ENCODE measurements around the gene ZBED5. TPM values are rescaled to one million over a fixed set of nuclear protein-coding genes. Genes with fewer than 3 reads are reported as not detected.

ZBED5 gene
- polyA plus RNA-seq, 1 donor (not counting 4 experiments of a cell fraction or from before 2014, with no cell fraction given): 75.1 TPM

DNA sequence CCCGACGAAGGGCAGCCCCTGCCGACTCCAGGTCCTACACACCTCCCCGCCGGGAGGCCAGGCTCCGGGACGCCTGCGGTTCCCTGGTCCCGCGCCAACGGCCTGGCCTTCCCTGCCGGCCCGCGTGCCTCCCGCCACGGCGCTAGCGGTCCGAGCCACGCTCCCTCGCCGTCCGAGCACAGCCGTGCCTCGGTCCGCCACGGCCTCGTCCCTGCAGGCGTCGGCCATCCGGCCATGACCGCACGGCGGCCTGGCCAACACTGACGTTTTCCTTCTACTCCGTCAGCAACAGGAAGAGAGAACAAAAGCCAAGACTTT lies 49.7 kb downstream of the ZBED5 start:
- H3K27ac ChIP-seq (ENCODE audit: control insufficient read depth, insufficient read depth, low read length): peak overlapping the region; percentile 95
- no peak overlapping the region for H3K4me2 ChIP-seq (ENCODE audit: control insufficient read depth, extremely low read depth, insufficient read depth, low read depth, low read length)
- H2AFZ ChIP-seq (ENCODE audit: control insufficient read depth, low read length): peak overlapping the region; percentile 66
- no peak for TF ChIP-seq EZH2 (IDR thresholded peaks at IDR 0.05; ENCODE audit: low read length)
- TF ChIP-seq, protein P1, sequence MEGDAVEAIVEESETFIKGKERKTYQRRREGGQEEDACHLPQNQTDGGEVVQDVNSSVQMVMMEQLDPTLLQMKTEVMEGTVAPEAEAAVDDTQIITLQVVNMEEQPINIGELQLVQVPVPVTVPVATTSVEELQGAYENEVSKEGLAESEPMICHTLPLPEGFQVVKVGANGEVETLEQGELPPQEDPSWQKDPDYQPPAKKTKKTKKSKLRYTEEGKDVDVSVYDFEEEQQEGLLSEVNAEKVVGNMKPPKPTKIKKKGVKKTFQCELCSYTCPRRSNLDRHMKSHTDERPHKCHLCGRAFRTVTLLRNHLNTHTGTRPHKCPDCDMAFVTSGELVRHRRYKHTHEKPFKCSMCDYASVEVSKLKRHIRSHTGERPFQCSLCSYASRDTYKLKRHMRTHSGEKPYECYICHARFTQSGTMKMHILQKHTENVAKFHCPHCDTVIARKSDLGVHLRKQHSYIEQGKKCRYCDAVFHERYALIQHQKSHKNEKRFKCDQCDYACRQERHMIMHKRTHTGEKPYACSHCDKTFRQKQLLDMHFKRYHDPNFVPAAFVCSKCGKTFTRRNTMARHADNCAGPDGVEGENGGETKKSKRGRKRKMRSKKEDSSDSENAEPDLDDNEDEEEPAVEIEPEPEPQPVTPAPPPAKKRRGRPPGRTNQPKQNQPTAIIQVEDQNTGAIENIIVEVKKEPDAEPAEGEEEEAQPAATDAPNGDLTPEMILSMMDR (optimal IDR thresholded peaks at IDR 0.05 in 1 of 3, IDR thresholded peaks at IDR 0.05 in 1 of 3, conservative IDR thresholded peaks at IDR 0.05 in 1 of 3; ENCODE audit: extremely low read depth in 1 of 3, insufficient read depth in 2 of 3, low read length in 3 of 3): no peak
- no peaks in the 10 kb centered on the region for H3K27me3 ChIP-seq (ENCODE audit: control insufficient read depth, extremely low read depth, insufficient read depth, low read length)
- H3K9me1 ChIP-seq (ENCODE audit: control insufficient read depth, extremely low read depth, insufficient read depth, low read length): peaks cover 2% of the 10 kb centered on the region
- FAIRE-seq (no peak), DNase-seq (ENCODE audit: low read depth, low spot score) (no peak)
- peaks cover 19% of the 10 kb centered on the region for H4K20me1 ChIP-seq (ENCODE audit: control insufficient read depth, extremely low read depth, insufficient read depth, low read length)
- peaks cover 17 to 44% of the 10 kb centered on the region in 2 experiments for H3K36me3 ChIP-seq (ENCODE audit: control insufficient read depth in 2 of 2, extremely low read depth in 1 of 2, insufficient read depth in 2 of 2, low read length in 2 of 2)
- H3K4me1 ChIP-seq (ENCODE audit: control insufficient read depth, extremely low read depth, insufficient read depth, low read length): peaks cover 25% of the 10 kb centered on the region
- H3K79me2 ChIP-seq (ENCODE audit: control insufficient read depth, insufficient read depth, low read length): peaks cover 46% of the 10 kb centered on the region
- H3K9ac ChIP-seq (ENCODE audit: control insufficient read depth, extremely low read depth, insufficient read depth, low read length): peak overlapping the region; percentile 99
- dilution Hi-C loops (cut with MboI; ENCODE audit: extremely low pct_ligation_motif_present, low sequenced_read_pairs): no loop called here
- H3K4me3 ChIP-seq (ENCODE audit: control insufficient read depth in 2 of 3, extremely low read depth in 1 of 3, insufficient read depth in 2 of 3, low read depth in 1 of 3, low read length in 3 of 3): peak overlapping the region; percentile 88 to 98 (median 98)
- no peaks in the 10 kb centered on the region for H3K9me3 ChIP-seq (ENCODE audit: control insufficient read depth, low read depth, low read length)

DNA sequence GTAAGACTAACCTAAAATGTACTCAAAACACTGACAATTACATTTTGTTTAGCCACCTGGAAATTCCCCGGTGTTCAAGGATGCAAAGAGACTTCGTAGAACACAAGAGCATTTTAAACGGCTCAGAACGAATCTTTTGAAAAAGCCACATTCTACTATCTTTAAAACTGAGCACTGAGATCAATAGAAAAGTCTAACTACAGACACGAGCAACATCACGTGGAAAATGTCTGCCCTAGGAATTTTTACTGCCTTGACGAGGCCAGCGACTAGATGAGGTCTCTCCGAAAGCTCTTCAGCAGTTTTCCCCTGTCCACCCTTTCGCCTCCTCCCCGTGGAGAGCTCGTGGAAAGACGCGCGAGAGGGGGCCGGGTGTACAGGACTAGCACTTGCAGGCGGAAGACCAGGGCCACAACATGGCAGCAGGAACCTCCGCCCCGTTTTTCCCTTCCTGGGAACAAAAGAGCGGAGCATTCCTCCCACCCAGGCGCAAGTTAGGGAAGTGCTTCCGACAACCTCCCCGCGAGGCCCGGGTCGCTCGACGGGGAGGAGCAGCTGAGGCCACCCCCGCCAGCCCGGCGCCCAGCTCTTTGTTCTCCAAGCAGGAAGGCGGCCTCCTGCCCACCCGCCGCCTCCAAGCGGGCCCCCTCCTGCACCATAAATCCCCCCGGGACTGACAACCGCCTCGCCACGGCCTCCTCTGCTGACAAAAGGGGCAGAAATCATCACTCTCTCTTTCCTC lies 50.2 kb downstream of the ZBED5 start:
- TF ChIP-seq, protein P1 (optimal IDR thresholded peaks at IDR 0.05 in 1 of 3, IDR thresholded peaks at IDR 0.05 in 1 of 3, conservative IDR thresholded peaks at IDR 0.05 in 1 of 3; ENCODE audit: extremely low read depth in 1 of 3, insufficient read depth in 2 of 3, low read length in 3 of 3): no peak
- TF ChIP-seq EZH2 (IDR thresholded peaks at IDR 0.05; ENCODE audit: low read length): no peak
- peak overlapping the region; percentile 88 to 98 (median 98) for H3K4me3 ChIP-seq (ENCODE audit: control insufficient read depth in 2 of 3, extremely low read depth in 1 of 3, insufficient read depth in 2 of 3, low read depth in 1 of 3, low read length in 3 of 3)
- H3K4me2 ChIP-seq (ENCODE audit: control insufficient read depth, extremely low read depth, insufficient read depth, low read depth, low read length): peak overlapping the region; percentile 85
- peaks cover 18 to 49% of the 10 kb centered on the region in 2 experiments for H3K36me3 ChIP-seq (ENCODE audit: control insufficient read depth in 2 of 2, extremely low read depth in 1 of 2, insufficient read depth in 2 of 2, low read length in 2 of 2)
- peaks cover 2% of the 10 kb centered on the region for H3K9me1 ChIP-seq (ENCODE audit: control insufficient read depth, extremely low read depth, insufficient read depth, low read length)
- peaks cover 25% of the 10 kb centered on the region for H3K4me1 ChIP-seq (ENCODE audit: control insufficient read depth, extremely low read depth, insufficient read depth, low read length)
- H3K27ac ChIP-seq (ENCODE audit: control insufficient read depth, insufficient read depth, low read length): peak overlapping the region; percentile 95
- H2AFZ ChIP-seq (ENCODE audit: control insufficient read depth, low read length): no peak overlapping the region
- dilution Hi-C loops (cut with MboI; ENCODE audit: extremely low pct_ligation_motif_present, low sequenced_read_pairs): no loop called here
- peaks cover 48% of the 10 kb centered on the region for H3K79me2 ChIP-seq (ENCODE audit: control insufficient read depth, insufficient read depth, low read length)
- peak overlapping the region; percentile 99 for H3K9ac ChIP-seq (ENCODE audit: control insufficient read depth, extremely low read depth, insufficient read depth, low read length)
- DNase-seq (ENCODE audit: low read depth, low spot score) (no peak), FAIRE-seq (no peak)
- H3K27me3 ChIP-seq (ENCODE audit: control insufficient read depth, extremely low read depth, insufficient read depth, low read length): no peaks in the 10 kb centered on the region
- peaks cover 19% of the 10 kb centered on the region for H4K20me1 ChIP-seq (ENCODE audit: control insufficient read depth, extremely low read depth, insufficient read depth, low read length)
- no peaks in the 10 kb centered on the region for H3K9me3 ChIP-seq (ENCODE audit: control insufficient read depth, low read depth, low read length)

Measured in keratinocyte (primary cell).